GM19397 (cell line): ENCODE data around the gene PRKCA.

Source experiments
- ATAC-seq: cut with Tn5 transposase; IDR thresholded peaks from one replicate; pipeline ENCODE4 v1.9.1; 2021; ENCODE audit warnings: mild to moderate bottlenecking, moderate library complexity; ENCODE audit not compliant: unreplicated experiment

The PRKCA gene

GRCh38 chr17:66837885-66838665 is 535.7 kb downstream of the PRKCA start:
- ATAC-seq: no peak

DNA sequence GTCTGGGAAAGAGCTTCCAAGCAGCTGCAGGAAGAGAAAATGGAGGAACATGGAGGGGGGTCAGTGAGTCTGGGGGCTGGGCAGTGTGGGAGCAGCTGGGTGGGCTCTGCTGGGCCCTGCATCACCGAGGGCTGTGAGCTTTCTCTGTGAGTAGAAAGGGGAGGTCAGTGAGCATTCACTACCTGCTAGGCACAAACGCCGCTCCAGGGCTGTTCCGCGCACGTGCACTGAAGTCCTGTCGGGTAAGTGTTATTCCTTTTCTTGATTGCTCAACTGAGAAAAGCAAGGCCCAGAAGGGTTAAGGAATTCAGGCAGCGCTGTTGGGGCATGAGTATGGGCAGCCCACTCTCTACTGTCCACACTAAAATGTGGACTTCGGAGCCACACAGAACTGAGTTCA is 537.2 kb downstream of the PRKCA start:
- no peak for ATAC-seq

DNA sequence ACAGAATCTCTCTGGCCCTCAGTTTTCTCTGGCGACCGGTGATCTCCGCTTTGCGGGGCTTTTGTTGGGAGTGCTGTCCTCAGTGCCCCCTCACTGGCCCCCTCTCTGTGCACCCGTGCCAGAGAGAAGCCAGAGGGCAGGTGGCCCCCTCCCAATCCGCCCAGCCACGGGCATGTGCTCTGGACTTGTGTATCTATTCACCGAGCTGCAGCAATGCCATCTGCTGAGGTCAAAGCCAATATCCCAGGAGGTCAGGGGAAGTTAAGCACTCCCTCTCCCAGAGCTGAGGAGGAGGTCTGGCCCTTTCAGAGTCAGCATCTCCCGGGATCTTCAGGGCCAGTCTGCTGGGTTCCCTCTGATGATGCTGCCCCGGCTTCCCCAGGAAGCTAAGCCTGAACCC is 537.6 kb downstream of the PRKCA start:
- ATAC-seq: no peak

DNA sequence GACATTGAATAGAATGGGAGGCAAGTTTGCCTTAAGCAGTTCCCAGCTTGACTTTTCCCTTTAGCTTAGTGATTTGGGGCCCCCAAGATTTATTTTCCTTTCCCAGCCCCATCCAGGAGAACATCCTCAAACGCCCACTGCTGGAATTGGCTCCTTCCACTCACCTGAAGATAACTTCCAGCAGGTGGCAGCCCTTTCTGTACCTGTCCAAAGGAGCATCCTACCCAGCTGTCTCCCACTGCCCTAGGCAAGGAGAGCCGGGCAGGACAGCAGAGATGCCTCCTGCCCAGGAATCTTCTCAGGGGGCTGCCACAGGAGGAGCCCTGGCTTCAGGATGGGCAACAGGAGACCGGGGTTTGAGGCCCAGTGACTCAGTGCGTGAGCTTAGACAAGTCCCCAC is 538.9 kb downstream of the PRKCA start:
- ATAC-seq: no peak

DNA sequence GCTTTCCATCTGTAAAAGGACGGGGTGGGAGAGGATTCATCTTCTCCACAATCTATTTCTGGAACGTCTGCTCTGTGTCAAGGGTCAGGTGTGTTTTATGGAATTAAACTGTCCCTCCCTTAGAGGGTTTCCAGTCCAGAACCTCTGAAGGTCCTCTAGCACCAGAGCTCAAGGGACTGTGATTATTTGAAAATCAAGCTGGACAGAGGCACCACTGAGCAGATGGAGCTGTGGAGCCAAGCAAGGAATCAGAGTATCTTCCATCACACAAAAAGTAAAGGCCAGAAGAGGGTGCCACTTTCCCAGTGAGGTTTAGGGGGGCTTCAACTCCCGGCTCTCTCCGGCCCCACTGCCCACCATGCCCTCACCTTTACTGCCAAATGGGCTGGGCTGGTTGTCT is 539.3 kb downstream of the PRKCA start:
- no peak for ATAC-seq

DNA sequence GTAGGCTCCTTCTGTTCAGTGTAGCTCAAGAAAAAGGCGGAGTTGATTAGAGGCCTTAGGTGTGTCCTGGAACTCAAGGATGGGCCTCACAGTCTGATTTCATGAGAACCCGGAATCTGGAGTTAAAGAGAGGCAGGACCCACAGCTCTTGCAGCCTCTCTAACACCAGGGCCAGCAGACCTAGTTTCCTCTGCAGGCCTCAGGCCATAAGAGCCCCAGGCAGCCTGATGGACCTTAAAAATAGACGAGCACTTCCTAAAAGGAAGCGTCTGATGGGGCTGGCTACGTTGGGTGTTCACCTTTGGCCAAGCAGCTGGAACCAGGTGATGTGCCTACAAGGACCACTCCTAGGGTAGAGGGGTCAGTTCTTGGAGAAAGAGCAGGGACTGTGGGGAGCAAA is 540.1 kb downstream of the PRKCA start:
- ATAC-seq: no peak

- no peak for ATAC-seq
Measured at GRCh38 chr17:66842959-66843358, 540.5 kb downstream of the PRKCA start.

DNA sequence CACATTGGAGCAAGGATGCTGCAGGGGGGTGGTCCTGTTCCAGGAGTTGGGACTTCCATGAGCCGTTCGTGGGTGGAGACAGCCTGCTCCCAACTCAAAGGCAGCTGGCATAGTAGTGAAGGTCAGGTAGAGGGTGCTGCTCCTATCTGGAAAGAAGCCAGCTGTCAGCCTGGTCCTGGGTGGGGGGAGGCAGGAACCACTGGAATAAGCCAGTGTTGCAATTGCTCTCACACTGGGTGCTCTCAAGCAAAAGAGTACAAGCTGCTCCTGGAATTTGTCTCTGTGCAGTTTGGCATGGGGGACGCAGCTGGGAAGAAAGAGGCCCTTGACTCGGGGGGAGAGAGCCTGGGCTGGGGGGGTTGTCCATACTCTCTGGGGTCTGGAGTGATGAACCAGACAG is 541.2 kb downstream of the PRKCA start:
- no peak for ATAC-seq

GRCh38 chr17:66847704-66848103 is 545.3 kb downstream of the PRKCA start:
- no peak for ATAC-seq

GRCh38 chr17:66848496-66848895 is 546.1 kb downstream of the PRKCA start:
- no peak for ATAC-seq

DNA sequence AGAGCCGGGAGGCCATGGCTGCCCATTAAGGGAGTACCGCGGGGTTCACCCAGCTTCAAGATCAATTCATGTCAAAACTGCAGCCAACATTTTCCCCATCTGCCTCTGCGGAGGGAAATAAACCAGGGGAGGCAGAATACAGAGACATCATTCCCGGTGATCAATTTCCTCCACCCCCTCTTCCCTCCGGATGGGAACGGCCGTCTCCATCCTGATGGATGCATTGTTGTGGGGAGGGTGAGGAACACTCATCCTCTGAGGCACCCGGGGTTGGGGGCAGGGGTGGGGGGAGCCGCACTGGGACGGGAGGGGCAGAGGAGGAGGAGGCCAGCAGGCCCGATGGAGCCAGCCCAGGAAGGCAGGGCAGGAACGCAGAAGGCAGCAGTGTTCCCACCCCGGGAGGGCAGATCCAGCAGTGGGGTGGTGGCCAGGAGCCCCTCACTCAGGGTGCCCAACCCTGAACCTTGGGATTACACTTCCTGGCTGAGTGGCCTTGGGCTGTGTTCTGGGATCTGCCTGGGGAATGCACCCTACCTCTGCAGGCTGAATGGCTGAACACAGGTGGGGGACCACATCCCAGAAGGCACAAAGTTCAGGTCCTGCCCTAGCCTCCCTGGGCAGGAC is 546.7 kb downstream of the PRKCA start:
- ATAC-seq: no peak

- no peak for ATAC-seq
Measured at GRCh38 chr17:66849851-66850580, 547.6 kb downstream of the PRKCA start.

DNA sequence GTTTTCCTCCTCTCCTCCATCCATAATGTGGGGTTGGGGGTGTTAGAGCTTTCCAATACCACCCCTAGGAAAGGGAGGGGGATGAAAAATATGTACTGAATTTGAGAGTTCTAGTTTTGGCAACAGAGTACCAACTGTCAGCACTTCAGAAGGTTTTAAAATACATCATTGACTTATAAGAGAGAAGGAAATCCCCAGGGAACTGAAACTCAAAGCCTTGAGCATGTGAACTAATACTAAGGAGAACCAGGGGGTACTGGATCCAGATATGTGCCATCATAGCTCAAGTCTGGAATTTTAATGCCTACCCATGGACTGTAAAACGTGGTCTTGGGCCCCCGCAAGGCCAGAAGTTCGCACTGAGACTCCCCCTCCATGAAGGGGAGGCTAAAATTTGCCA is 548.3 kb downstream of the PRKCA start:
- no peak for ATAC-seq

GRCh38 chr17:66855204-66855603 is 552.8 kb downstream of the PRKCA start:
- no peak for ATAC-seq

GRCh38 chr17:66858226-66859083 is 556.0 kb downstream of the PRKCA start:
- no peak for ATAC-seq

- ATAC-seq: no peak
Measured at GRCh38 chr17:66859353-66859752, 556.9 kb downstream of the PRKCA start.

- no peak for ATAC-seq
Measured at GRCh38 chr17:66860204-66860603, 557.8 kb downstream of the PRKCA start.
